Left lobe of liver (tissue), 2 donors: ENCODE results near the gene NAA35. TPM values are rescaled to one million over a fixed set of nuclear protein-coding genes. Genes with fewer than 3 reads are reported as not detected.
"Not testable (repeated sequence)": the region's sequence is repeated elsewhere in the genome, so short reads cannot be mapped to it uniquely, and the experiment has no call there.

ENCODE experiments used
- ATAC-seq: fragments of 200-7000 bp; cut with Tn5 transposase; one replicate; pipeline ENCODE4 v1.9.1; 2020; ENCODE audit warnings: mild to moderate bottlenecking, moderate library complexity
- DNase-seq: peaks from one replicate; pipeline ENCODE4 v3.0.0-alpha.2; 2020; ENCODE audit warnings: low spot score
- total RNA-seq: library from RNA; stranded (reverse); gene quantifications from one replicate; pipeline ENCODE4 v1.2.1, GENCODE V29; 2021
- donor health status: DM: no; HTN: no; CAD: no; lungs with moderate emphysema.
- donor health status: DM: no; HTN: yes; CAD: no.

The NAA35 gene
- total RNA-seq, 1 donor from 2014 or later, result 7.9 TPM

GRCh38 chr9:85943757-85944430 is 2.9 kb downstream of the NAA35 start:
- DNase-seq (no peak), ATAC-seq (no peak)

GRCh38 chr9:85944672-85945071 is 3.7 kb downstream of the NAA35 start:
- DNase-seq (no peak), ATAC-seq (no peak)

- no peak for ATAC-seq
These were observed 8.8 kb downstream of the NAA35 start for GRCh38 chr9:85949586-85950335.

GRCh38 chr9:85959955-85960354 is 19.0 kb downstream of the NAA35 start:
- DNase-seq (no peak), ATAC-seq (no peak)

More at GRCh38 chr9:85949586-85950335, 8.8 kb downstream of the NAA35 start:
- no peak for DNase-seq

GRCh38 chr9:85960688-85961093 is 19.7 kb downstream of the NAA35 start:
- ATAC-seq, result no peak
- no peak for DNase-seq

GRCh38 chr9:85964526-85964925 is 23.6 kb downstream of the NAA35 start:
- DNase-seq, result no peak

GRCh38 chr9:85964949-85965348 is 24.0 kb downstream of the NAA35 start:
- DNase-seq, result no peak
- ATAC-seq, result no peak

More at GRCh38 chr9:85964526-85964925, 23.6 kb downstream of the NAA35 start:
- ATAC-seq, result no peak

- ATAC-seq, result no peak
- no peak for DNase-seq
These were observed 28.8 kb downstream of the NAA35 start for GRCh38 chr9:85969727-85970126.

- DNase-seq, result no peak
These were observed 30.8 kb downstream of the NAA35 start for GRCh38 chr9:85971731-85972130.

GRCh38 chr9:85973238-85973637 is 32.3 kb downstream of the NAA35 start:
- ATAC-seq (no peak), DNase-seq (no peak)

More at GRCh38 chr9:85971731-85972130, 30.8 kb downstream of the NAA35 start:
- no peak for ATAC-seq

- not testable (repeated sequence) for ATAC-seq, DNase-seq
These were observed 33.2 kb downstream of the NAA35 start for GRCh38 chr9:85974055-85974547.

GRCh38 chr9:85978496-85978895 is 37.5 kb downstream of the NAA35 start:
- ATAC-seq, result no peak
- no peak for DNase-seq

- DNase-seq, result no peak
- ATAC-seq, result no peak
These were observed 40.4 kb downstream of the NAA35 start for GRCh38 chr9:85981369-85981768.

GRCh38 chr9:85984457-85984856 is 43.5 kb downstream of the NAA35 start:
- ATAC-seq, result no peak
- DNase-seq, result no peak

- ATAC-seq, result no peak
These were observed 46.3 kb downstream of the NAA35 start for GRCh38 chr9:85987236-85987635.

GRCh38 chr9:85994191-85994590 is 53.2 kb downstream of the NAA35 start:
- ATAC-seq (no peak), DNase-seq (no peak)

More at GRCh38 chr9:85987236-85987635, 46.3 kb downstream of the NAA35 start:
- no peak for DNase-seq

- DNase-seq (no peak), ATAC-seq (no peak)
These were observed 54.2 kb downstream of the NAA35 start for GRCh38 chr9:85995097-85995496.

GRCh38 chr9:85995599-85995998 is 54.7 kb downstream of the NAA35 start:
- no peak for DNase-seq
- no peak for ATAC-seq

GRCh38 chr9:86005253-86005775 is 64.4 kb downstream of the NAA35 start:
- DNase-seq (no peak), ATAC-seq (no peak)

- no peak for ATAC-seq
- DNase-seq, result no peak
These were observed 68.2 kb downstream of the NAA35 start for GRCh38 chr9:86009133-86009532.

GRCh38 chr9:86020731-86021130 is 79.8 kb downstream of the NAA35 start:
- ATAC-seq (no peak), DNase-seq (no peak)

- DNase-seq (no peak), ATAC-seq (no peak)
These were observed 80.2 kb downstream of the NAA35 start for GRCh38 chr9:86021166-86021565.
